Thoracic aorta (tissue), 2 donors: ENCODE measurements around the gene SMIM44. TPM values are rescaled to one million over a fixed set of nuclear protein-coding genes. Genes with fewer than 3 reads are reported as not detected.

Source experiments
- ATAC-seq: fragments of 150-250 bp; one replicate; pipeline ENCODE4 v1.8.0; 2017; ENCODE audit warnings: low read depth; ENCODE audit not compliant: insufficient number of reproducible peaks, low FRiP score
- DNase-seq: peaks from one replicate; pipeline ENCODE4 v3.0.0-alpha.2; 2020; ENCODE audit warnings: low spot score
- H3K27ac ChIP-seq, 2 donors: fragments of 200-600 bp; sonication (generic); 1 replicate in 1 of 2; 2 replicates in 1 of 2; pipeline ENCODE4 v1.5.1; 2016; ENCODE audit warnings: mild to moderate bottlenecking in 2 of 2, moderate library complexity in 2 of 2
- H3K27me3 ChIP-seq: fragments of 200-600 bp; sonication (generic); replicated peaks from 2 replicates; pipeline ENCODE4 v1.6.0; 2016; ENCODE audit warnings: mild to moderate bottlenecking; ENCODE audit not compliant: insufficient read depth
- H3K36me3 ChIP-seq: fragments of 200-600 bp; sonication (generic); one replicate; pipeline ENCODE4 v1.5.1; 2016
- H3K4me1 ChIP-seq, 2 donors: fragments of 200-600 bp; sonication (generic); 1 replicate in 1 of 2; 2 replicates in 1 of 2; pipeline versions ENCODE4 v1.5.1 to v1.6.0; 2016; ENCODE audit warnings: low read depth in 2 of 2, mild to moderate bottlenecking in 1 of 2; ENCODE audit not compliant: control insufficient read depth in 1 of 2
- H3K4me3 ChIP-seq: fragments of 200-600 bp; sonication (generic); 2 replicates; pipeline ENCODE4 v1.5.1; 2016; ENCODE audit warnings: mild to moderate bottlenecking
- H3K9me3 ChIP-seq: fragments of 200-600 bp; sonication (generic); 2 replicates; pipeline ENCODE4 v1.5.1; 2016
- CTCF ChIP-seq: fragments of 200-600 bp; sonication (generic); IDR thresholded peaks from one replicate; pipeline ENCODE4 v1.5.1; 2019; ENCODE audit warnings: antibody characterized with exemption
- total RNA-seq, 2 donors: library from RNA; depleted of rRNA; stranded (reverse); fragments of >200 nt; gene quantifications; one replicate each; pipeline versions ENCODE4 v1.1.0 to v1.2.3, GENCODE V29; 2016

Gene SMIM44
- total RNA-seq, 2 donors from 2014 or later: not detected

GRCh38 chr19:3516675-3517207, 33.5 kb upstream of the SMIM44 start:
- no peak for TF ChIP-seq CTCF
- H3K9me3 ChIP-seq: no peaks in the 10 kb centered on the region
- peaks cover 0 to 19% of the 10 kb centered on the region in 2 donors for H3K4me1 ChIP-seq
- H3K27ac ChIP-seq: no peak overlapping the region
- ATAC-seq: no peak
- DNase-seq: no peak
- no peak overlapping the region for H3K4me3 ChIP-seq
- H3K36me3 ChIP-seq: peaks cover 4% of the 10 kb centered on the region
- no peaks in the 10 kb centered on the region for H3K27me3 ChIP-seq

DNA sequence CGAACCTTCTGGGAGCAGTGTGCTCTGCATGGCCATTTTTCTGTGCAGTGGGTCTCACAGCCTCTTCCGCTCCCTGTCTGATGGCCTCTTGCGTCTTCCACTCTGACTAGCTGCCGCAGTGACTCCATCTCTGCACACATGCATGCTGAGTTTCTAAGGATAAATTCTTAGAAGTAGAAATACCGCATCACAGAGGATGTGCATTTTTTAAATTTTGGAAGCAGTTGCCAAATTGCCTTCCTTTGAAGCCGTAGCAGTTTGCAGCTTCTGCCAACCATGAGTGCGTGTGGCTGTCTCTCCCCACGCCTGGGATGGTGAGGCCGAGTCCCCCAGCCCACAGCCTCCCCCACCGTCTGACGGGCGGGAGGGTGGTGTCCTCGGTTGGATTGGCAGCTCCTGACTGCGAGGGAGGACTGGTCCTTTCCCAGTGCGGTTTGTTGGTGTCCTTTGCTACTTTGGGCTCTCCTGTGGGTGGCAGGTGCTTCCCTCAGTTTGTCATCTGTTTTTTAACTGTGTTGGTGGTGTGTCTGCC, 32.7 kb upstream of the SMIM44 start:
- Histone ChIP-seq H3K4me3 (no peak overlapping the region), H3K4me1 (peaks cover 0 to 23% of the 10 kb centered on the region in 2 donors), H3K36me3 (peaks cover 4% of the 10 kb centered on the region), H3K9me3 (no peaks in the 10 kb centered on the region), H3K27ac (no peak overlapping the region), H3K27me3 (no peaks in the 10 kb centered on the region)
- no peak for DNase-seq
- TF ChIP-seq CTCF: no peak
- ATAC-seq: no peak

- no peak for TF ChIP-seq CTCF
- peaks cover 9% of the 10 kb centered on the region for H3K36me3 ChIP-seq
- H3K27ac ChIP-seq: no peak overlapping the region
- no peak overlapping the region for H3K4me3 ChIP-seq
- H3K4me1 ChIP-seq: peaks cover 0 to 23% of the 10 kb centered on the region in 2 donors
- ATAC-seq: no peak
- no peaks in the 10 kb centered on the region for H3K27me3 ChIP-seq
- no peak for DNase-seq
- H3K9me3 ChIP-seq: no peaks in the 10 kb centered on the region
Measured at GRCh38 chr19:3514930-3515329, 31.7 kb upstream of the SMIM44 start.

DNA sequence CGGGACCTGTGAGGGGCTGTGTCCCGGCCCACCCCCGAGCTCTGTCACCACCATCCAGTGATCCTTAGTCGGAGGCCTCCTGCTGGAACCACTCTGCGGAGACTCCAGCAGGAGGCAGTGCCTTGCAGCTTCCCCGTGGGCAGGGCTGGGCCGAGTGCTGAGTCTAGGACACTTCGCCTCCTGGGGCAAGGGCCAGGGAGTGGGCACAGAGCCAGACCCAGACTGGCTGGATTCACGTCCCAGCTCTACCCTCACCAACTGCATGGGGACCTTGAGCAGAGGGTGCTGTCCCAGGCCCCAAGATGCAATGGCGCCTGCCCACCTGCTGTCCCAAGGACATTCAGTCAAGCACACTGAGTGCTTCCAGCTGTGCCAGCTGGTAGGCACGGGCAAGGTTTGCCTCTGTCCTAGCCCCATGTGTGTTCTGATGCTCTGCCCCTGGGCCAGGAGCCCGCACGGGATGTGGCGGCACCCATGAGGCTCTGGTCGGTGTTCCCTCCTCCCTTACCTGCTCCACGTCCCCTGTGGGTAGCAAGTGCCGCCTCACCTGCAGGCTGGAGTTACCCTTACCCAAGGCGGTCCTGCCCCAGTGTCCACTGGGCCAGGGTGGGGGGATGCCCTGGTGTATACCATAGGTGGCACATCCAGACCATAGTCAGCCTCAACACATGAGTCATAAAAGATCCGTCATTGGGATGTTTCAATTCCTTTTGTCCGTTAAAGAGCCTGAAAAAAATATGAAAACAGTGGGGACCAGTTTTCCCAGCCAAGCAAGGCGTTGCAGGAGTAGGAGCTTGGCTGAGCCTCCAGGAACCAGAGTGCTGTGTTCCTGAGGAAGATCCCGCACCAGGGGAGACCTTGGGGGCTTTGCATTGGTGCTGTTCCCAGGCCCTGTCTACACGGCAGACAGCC, 30.2 kb upstream of the SMIM44 start:
- no peak for DNase-seq
- Histone ChIP-seq H3K36me3 (peaks cover 11% of the 10 kb centered on the region), H3K9me3 (no peaks in the 10 kb centered on the region), H3K27me3 (no peaks in the 10 kb centered on the region), H3K4me1 (peaks cover 0 to 23% of the 10 kb centered on the region in 2 donors), H3K4me3 (no peak overlapping the region), H3K27ac (no peak overlapping the region)
- no peak for TF ChIP-seq CTCF
- no peak for ATAC-seq

- no peak overlapping the region for H3K27ac ChIP-seq
- H3K4me1 ChIP-seq: peaks cover 0 to 24% of the 10 kb centered on the region in 2 donors
- H3K9me3 ChIP-seq: no peaks in the 10 kb centered on the region
- peaks cover 11% of the 10 kb centered on the region for H3K36me3 ChIP-seq
- TF ChIP-seq CTCF: no peak
- no peak for ATAC-seq
- no peak overlapping the region for H3K4me3 ChIP-seq
- no peaks in the 10 kb centered on the region for H3K27me3 ChIP-seq
- DNase-seq: no peak
Measured at GRCh38 chr19:3512562-3513228, 29.5 kb upstream of the SMIM44 start.
